T-cell (primary cell): ENCODE measurements around the gene ALG1L2. TPM values are rescaled to one million over a fixed set of nuclear protein-coding genes. Genes with fewer than 3 reads are reported as not detected.
A peak's percentile ranks its signal among the peaks of the same experiment; 100 is the strongest.
"Not testable (repeated sequence)": the region's sequence is repeated elsewhere in the genome, so short reads cannot be mapped to it uniquely, and the experiment has no call there.

Source experiments
- ATAC-seq, 4 experiments: fragments of 200-7000 bp in 3 of 4; fragments of 150-1000 bp in 1 of 4; cut with Tn5 transposase; replicated peaks in 1 of 4; 1 replicate in 3 of 4; 2 replicates in 1 of 4; pipeline ENCODE4 v1.10.0; 2021; ENCODE audit warnings: moderate library complexity in 3 of 4, mild to moderate bottlenecking in 2 of 4, moderate number of reproducible peaks in 1 of 4
- CTCF ChIA-PET, 2 donors: fragments of 300-600 bp; sonication (Branson Sonifier 250); formaldehyde crosslinking; loops; one replicate each; lab custom pipeline; 2022; ENCODE audit warnings: antibody characterized with exemption in 2 of 2; lab: Charles Lee
- POLR2A ChIA-PET, 2 donors: fragments of 300-600 bp; sonication (Branson Sonifier 250); formaldehyde crosslinking; loops; one replicate each; lab custom pipeline; 2022; ENCODE audit warnings: antibody characterized with exemption in 2 of 2; lab: Charles Lee
- DNase-seq, 35 experiments: peaks; one replicate each; pipeline versions ENCODE4 v3.0.0 to v3.0.0-alpha.2; 2013 to 2023
- H3K27ac ChIP-seq: one replicate; pipeline ENCODE4 v1.5.1; 2013; ENCODE audit warnings: low read length
- H3K27me3 ChIP-seq, 2 experiments: replicated peaks in 1 of 2; 1 replicate in 1 of 2; 2 replicates in 1 of 2; pipeline versions ENCODE4 v1.6.1 to v1.7.0; 2013; ENCODE audit warnings: low read length in 1 of 2, mixed read lengths in 1 of 2; ENCODE audit not compliant: control insufficient read depth in 2 of 2, insufficient read depth in 2 of 2; ENCODE audit errors: extremely low read depth in 1 of 2
- H3K36me3 ChIP-seq, 2 donors: 1 replicate in 1 of 2; 2 replicates in 1 of 2; pipeline versions ENCODE4 v1.6.1 to v1.7.0; 2013; ENCODE audit warnings: low read length in 1 of 2; ENCODE audit not compliant: control insufficient read depth in 2 of 2, insufficient read depth in 1 of 2; ENCODE audit errors: extremely low read depth in 1 of 2
- H3K4me1 ChIP-seq, 2 experiments: 1 replicate in 1 of 2; 2 replicates in 1 of 2; pipeline versions ENCODE4 v1.6.1 to v1.7.0; 2013; ENCODE audit warnings: low read length in 2 of 2, mixed read lengths in 1 of 2; ENCODE audit not compliant: insufficient read depth in 2 of 2, control insufficient read depth in 1 of 2; ENCODE audit errors: extremely low read depth in 1 of 2
- H3K4me3 ChIP-seq, 2 donors: 1 replicate in 1 of 2; 2 replicates in 1 of 2; pipeline versions ENCODE4 v1.5.1 to v1.7.0; 2013; ENCODE audit warnings: mild to moderate bottlenecking in 2 of 2, low read length in 1 of 2, moderate library complexity in 1 of 2; ENCODE audit not compliant: control insufficient read depth in 1 of 2; ENCODE audit errors: extremely low read depth in 1 of 2
- H3K9me3 ChIP-seq: 2 replicates; pipeline ENCODE4 v1.7.0; 2013
- H3K27ac Mint-ChIP-seq, 2 donors: one replicate each; pipeline ENCODE4 v1.8.0; 2020 to 2021; ENCODE audit warnings: mild to moderate bottlenecking in 2 of 2, mixed read lengths in 2 of 2
- H3K27me3 Mint-ChIP-seq, 2 donors: one replicate each; pipeline ENCODE4 v1.8.0; 2021 to 2022; ENCODE audit warnings: mixed read lengths in 2 of 2
- H3K36me3 Mint-ChIP-seq: one replicate; pipeline ENCODE4 v1.8.0; 2021; ENCODE audit warnings: mixed read lengths
- H3K4me1 Mint-ChIP-seq, 3 donors: one replicate each; pipeline ENCODE4 v1.8.0; 2020 to 2022; ENCODE audit warnings: mixed read lengths in 3 of 3, mild to moderate bottlenecking in 1 of 3
- H3K4me3 Mint-ChIP-seq, 3 donors: one replicate each; pipeline ENCODE4 v1.8.0; 2020 to 2022; ENCODE audit warnings: mild to moderate bottlenecking in 3 of 3, mixed read lengths in 3 of 3, moderate library complexity in 3 of 3
- H3K9me3 Mint-ChIP-seq, 3 donors: one replicate each; pipeline ENCODE4 v1.8.0; 2020 to 2022; ENCODE audit warnings: mixed read lengths in 3 of 3
- WGBS: methylation state at CpG from one replicate; pipeline ENCODE4 v1.1.5; 2013; ENCODE audit warnings: missing lambda C conversion rate; ENCODE audit not compliant: insufficient coverage; 5-methylcytosine and 5-hydroxymethylcytosine counted together
- total RNA-seq, 35 experiments: library from RNA in 6 of 35; stranded (reverse) in 6 of 35; fragments of 120-200 nt in 1 of 35; gene quantifications; one replicate each; pipeline versions ENCODE4 v1.2.1 to v1.2.4 and lab custom pipeline; 2013 to 2026

ALG1L2 gene
- total RNA-seq, 5 donors from 2014 or later (not counting 1 experiment from before 2014, with no cell fraction given): 0.66 to 3.0 (median 1.5) TPM

GRCh38 chr3:130097690-130098638 is 16.3 kb downstream of the ALG1L2 start:
- H3K27me3 ChIP-seq, H3K27me3 Mint-ChIP-seq, H3K27ac ChIP-seq, H3K9me3 ChIP-seq, H3K9me3 Mint-ChIP-seq, POLR2A ChIA-PET, H3K4me3 ChIP-seq, H3K36me3 Mint-ChIP-seq, H3K36me3 ChIP-seq, ATAC-seq: not testable (repeated sequence)
- H3K4me1 ChIP-seq: peaks cover 4 to 19% of the 10 kb centered on the region in 2 experiments
- CTCF ChIA-PET: interaction anchor here (0.7 to 1.2 kb wide), 4 partner anchors 25 to 470 kb away, joined by 3 to 4 read pairs (median 4); no protein-coding TSS in a partner anchor
- DNase-seq: peak in 19 of 35 experiments; percentile 16 to 69 (median 37)
- H3K4me1 Mint-ChIP-seq: peaks cover 17 to 38% (median 33%) of the 10 kb centered on the region in 3 donors
- H3K27ac Mint-ChIP-seq: peak overlapping the region in 1 of 2 donors; percentile 28
- 58% methylated on average over 8 of the region's 16 CpGs for WGBS
- peak overlapping the region in 1 of 3 donors; percentile 28 for H3K4me3 Mint-ChIP-seq

GRCh38 chr3:130098639-130099385 is 17.2 kb downstream of the ALG1L2 start:
- H3K9me3 Mint-ChIP-seq, POLR2A ChIA-PET, CTCF ChIA-PET: not testable (repeated sequence)

GRCh38 chr3:130102545-130102944 is 20.9 kb downstream of the ALG1L2 start:
- H3K36me3 Mint-ChIP-seq, CTCF ChIA-PET, H3K4me3 Mint-ChIP-seq, H3K4me3 ChIP-seq, H3K27ac ChIP-seq, POLR2A ChIA-PET, H3K36me3 ChIP-seq, H3K9me3 ChIP-seq, H3K27me3 ChIP-seq, DNase-seq, H3K27ac Mint-ChIP-seq, H3K27me3 Mint-ChIP-seq, H3K4me1 ChIP-seq, ATAC-seq, H3K9me3 Mint-ChIP-seq: not testable (repeated sequence)
- H3K4me1 Mint-ChIP-seq: peaks cover 6 to 12% (median 8%) of the 10 kb centered on the region in 3 donors
- WGBS: 95% methylated on average over 13 of the region's 19 CpGs

More at GRCh38 chr3:130098639-130099385, 17.2 kb downstream of the ALG1L2 start:
- not testable (repeated sequence) for DNase-seq, H3K4me3 ChIP-seq, H3K9me3 ChIP-seq, H3K36me3 Mint-ChIP-seq, H3K36me3 ChIP-seq, H3K4me3 Mint-ChIP-seq, H3K27ac ChIP-seq, H3K27ac Mint-ChIP-seq, H3K27me3 ChIP-seq, ATAC-seq, H3K27me3 Mint-ChIP-seq
- 89% methylated on average over 9 of the region's 19 CpGs for WGBS
- H3K4me1 Mint-ChIP-seq: peaks cover 8 to 29% (median 26%) of the 10 kb centered on the region in 3 donors
- peaks cover 2 to 11% of the 10 kb centered on the region in 2 experiments for H3K4me1 ChIP-seq

- H3K27me3 ChIP-seq, H3K9me3 ChIP-seq, H3K9me3 Mint-ChIP-seq, H3K27me3 Mint-ChIP-seq, POLR2A ChIA-PET, H3K4me1 Mint-ChIP-seq, H3K36me3 ChIP-seq, H3K36me3 Mint-ChIP-seq, ATAC-seq, H3K4me3 Mint-ChIP-seq, H3K27ac Mint-ChIP-seq, H3K4me1 ChIP-seq, H3K4me3 ChIP-seq, H3K27ac ChIP-seq, CTCF ChIA-PET, DNase-seq: not testable (repeated sequence)
- 93% methylated on average over 8 of the region's 14 CpGs for WGBS
Observed at GRCh38 chr3:130104191-130104590, 22.6 kb downstream of the ALG1L2 start.

GRCh38 chr3:130107333-130107995 is 25.8 kb downstream of the ALG1L2 start:
- H3K36me3 ChIP-seq, POLR2A ChIA-PET, DNase-seq, H3K4me1 ChIP-seq, H3K27ac Mint-ChIP-seq, H3K27me3 Mint-ChIP-seq, ATAC-seq, CTCF ChIA-PET, H3K27me3 ChIP-seq, H3K4me3 ChIP-seq, H3K9me3 Mint-ChIP-seq, H3K9me3 ChIP-seq, H3K36me3 Mint-ChIP-seq, H3K27ac ChIP-seq, H3K4me3 Mint-ChIP-seq: not testable (repeated sequence)
- WGBS: 100% methylated on average over 5 of the region's 13 CpGs
- peaks cover 19 to 23% (median 20%) of the 10 kb centered on the region in 3 donors for H3K4me1 Mint-ChIP-seq
